Esophagus squamous epithelium (tissue), 5 donors: Measurements from ENCODE around the gene ADAMTS14. TPM values are rescaled to one million over a fixed set of nuclear protein-coding genes. Genes with fewer than 3 reads are reported as not detected.

Experiments
- DNase-seq: peaks from one replicate; lab custom pipeline; 2025; lab: John Stamatoyannopoulos, UW
- H3K27ac ChIP-seq, 4 donors: fragments of 200-600 bp; sonication (generic); one replicate each; pipeline ENCODE4 v1.5.1; 2016 to 2019; ENCODE audit warnings: mild to moderate bottlenecking in 1 of 4
- H3K27me3 ChIP-seq, 4 donors: fragments of 200-600 bp; sonication (generic); 1 replicate in 3 of 4; 2 replicates in 1 of 4; pipeline versions ENCODE4 v1.5.1 to v1.6.0; 2017 to 2021; ENCODE audit warnings: antibody characterized with exemption in 1 of 4
- H3K36me3 ChIP-seq, 3 donors: fragments of 200-600 bp; sonication (generic); one replicate each; pipeline ENCODE4 v1.5.1; 2016 to 2019
- H3K4me1 ChIP-seq, 3 donors: fragments of 200-600 bp; sonication (generic); one replicate each; pipeline ENCODE4 v1.5.1; 2017 to 2019
- H3K4me3 ChIP-seq, 4 donors: fragments of 200-600 bp; sonication (generic); 1 replicate in 3 of 4; 2 replicates in 1 of 4; pipeline ENCODE4 v1.5.1; 2016 to 2019; ENCODE audit warnings: mild to moderate bottlenecking in 2 of 4, moderate library complexity in 1 of 4
- H3K9me3 ChIP-seq, 3 donors: fragments of 200-600 bp; sonication (generic); one replicate each; pipeline ENCODE4 v1.5.1; 2016 to 2019
- CTCF ChIP-seq, 6 experiments: fragments of 450-650 bp in 4 of 6; fragments of 200-600 bp in 2 of 6; sonication (generic) in 2 of 6; IDR thresholded peaks; one replicate each; pipeline ENCODE4 v1.5.1; 2016 to 2019; ENCODE audit warnings: antibody characterized with exemption in 6 of 6, mild to moderate bottlenecking in 4 of 6, moderate library complexity in 4 of 6
- POLR2A ChIP-seq, 4 donors: fragments of 450-650 bp; IDR thresholded peaks; one replicate each; pipeline ENCODE4 v1.6.1; 2017; ENCODE audit warnings: antibody characterized with exemption in 4 of 4, mild to moderate bottlenecking in 4 of 4, moderate library complexity in 3 of 4
- WGBS, 2 donors: methylation state at CpG; one replicate each; pipeline ENCODE4 v1.1.5; 2018; 5-methylcytosine and 5-hydroxymethylcytosine counted together
- intact Hi-C: fragments of 100-400 bp; cut with DNase I; formaldehyde crosslinking; loops from one replicate; pipeline ENCODE4 v1.15.0; 2022
- total RNA-seq, 4 donors: library from RNA; depleted of rRNA; stranded (reverse); fragments of >200 nt; gene quantifications; one replicate each; pipeline ENCODE4 v1.1.0, GENCODE V29; 2016
- donor health status: DM: yes; HTN: yes; CAD: no.

ADAMTS14 gene
- total RNA-seq, 4 donors from 2014 or later = 0.23 to 0.75 (median 0.38) TPM; not detected in 1

- WGBS, 2 donors = 33 to 41% methylated on average over 1 to 4 of the region's 4 CpGs
- Histone ChIP-seq H3K4me1 (peaks cover 0 to 28% (median 3%) of the 10 kb centered on the region in 3 donors), H3K27ac (no peak overlapping the region), H3K36me3 (no peaks in the 10 kb centered on the region), H3K27me3 (no peaks in the 10 kb centered on the region), H3K4me3 (no peak overlapping the region), H3K9me3 (no peaks in the 10 kb centered on the region)
- TF ChIP-seq CTCF (IDR thresholded peaks at IDR 0.05) (no peak), POLR2A (IDR thresholded peaks at IDR 0.05) (no peak)
- no peak for DNase-seq
- intact Hi-C loops = no loop called here
These were observed 25.9 kb downstream of the ADAMTS14 start for GRCh38 chr10:70698211-70698610.

GRCh38 chr10:70699063-70699658 is 26.9 kb downstream of the ADAMTS14 start:
- intact Hi-C loops = no loop called here
- TF ChIP-seq POLR2A (IDR thresholded peaks at IDR 0.05) (no peak), CTCF (IDR thresholded peaks at IDR 0.05) (no peak)
- no peaks in the 10 kb centered on the region for H3K36me3 ChIP-seq
- no peaks in the 10 kb centered on the region for H3K27me3 ChIP-seq
- no peak overlapping the region for H3K4me3 ChIP-seq
- no peak overlapping the region for H3K27ac ChIP-seq
- no peaks in the 10 kb centered on the region for H3K9me3 ChIP-seq
- DNase-seq = no peak
- WGBS, 2 donors = 96 to 98% methylated on average over 3 of the region's 3 CpGs
- H3K4me1 ChIP-seq = peaks cover 0 to 20% (median 3%) of the 10 kb centered on the region in 3 donors

GRCh38 chr10:70699659-70700174 is 27.4 kb downstream of the ADAMTS14 start:
- peaks cover 0 to 19% (median 3%) of the 10 kb centered on the region in 3 donors for H3K4me1 ChIP-seq
- no peak for DNase-seq
- TF ChIP-seq CTCF (IDR thresholded peaks at IDR 0.05) (no peak), POLR2A (IDR thresholded peaks at IDR 0.05) (no peak)
- no peaks in the 10 kb centered on the region for H3K36me3 ChIP-seq
- no peaks in the 10 kb centered on the region for H3K27me3 ChIP-seq
- H3K27ac ChIP-seq = no peak overlapping the region
- H3K9me3 ChIP-seq = no peaks in the 10 kb centered on the region
- H3K4me3 ChIP-seq = no peak overlapping the region
- WGBS, 2 donors = 44 to 78% methylated on average over 4 to 10 of the region's 10 CpGs
- intact Hi-C loops = no loop called here

- TF ChIP-seq CTCF (IDR thresholded peaks at IDR 0.05) = no peak
- no peak for TF ChIP-seq POLR2A (IDR thresholded peaks at IDR 0.05)
- WGBS, 2 donors = 94 to 95% methylated on average over 6 to 11 of the region's 15 CpGs
- Histone ChIP-seq H3K27me3 (no peaks in the 10 kb centered on the region), H3K36me3 (no peaks in the 10 kb centered on the region), H3K27ac (no peak overlapping the region), H3K4me3 (no peak overlapping the region), H3K9me3 (no peaks in the 10 kb centered on the region), H3K4me1 (peaks cover 0 to 15% (median 3%) of the 10 kb centered on the region in 3 donors)
- no peak for DNase-seq
- intact Hi-C loops = no loop called here
These were observed 30.0 kb downstream of the ADAMTS14 start for GRCh38 chr10:70702190-70702763.

GRCh38 chr10:70704211-70704610 is 31.9 kb downstream of the ADAMTS14 start:
- 81 to 92% methylated on average over 4 to 5 of the region's 5 CpGs for WGBS, 2 donors
- Histone ChIP-seq H3K27ac (no peak overlapping the region), H3K4me1 (peaks cover 0 to 15% (median 3%) of the 10 kb centered on the region in 3 donors), H3K9me3 (no peaks in the 10 kb centered on the region), H3K27me3 (no peaks in the 10 kb centered on the region), H3K36me3 (no peaks in the 10 kb centered on the region), H3K4me3 (no peak overlapping the region)
- no peak for DNase-seq
- TF ChIP-seq CTCF (IDR thresholded peaks at IDR 0.05) = no peak
- no peak for TF ChIP-seq POLR2A (IDR thresholded peaks at IDR 0.05)
- intact Hi-C loops = no loop called here
